Prostate gland (tissue), 2 donors: ENCODE measurements around the gene TTC22. TPM values are rescaled to one million over a fixed set of nuclear protein-coding genes. Genes with fewer than 3 reads are reported as not detected.

Experiments
- DNase-seq: peaks from one replicate; pipeline ENCODE4 v3.0.0-alpha.2; 2019; ENCODE audit warnings: low spot score
- H3K27ac ChIP-seq, 2 donors: fragments of 200-600 bp; sonication (generic); 2 replicates each; pipeline ENCODE4 v1.5.1; 2017 to 2019
- H3K27me3 ChIP-seq: fragments of 200-600 bp; sonication (generic); replicated peaks from 2 replicates; pipeline ENCODE4 v1.5.1; 2019; ENCODE audit not compliant: insufficient read depth
- H3K36me3 ChIP-seq, 2 donors: fragments of 200-600 bp; sonication (generic); 1 replicate in 1 of 2; 2 replicates in 1 of 2; pipeline versions ENCODE4 v1.5.1 to v1.8.1; 2017 to 2019
- H3K4me1 ChIP-seq: fragments of 200-600 bp; sonication (generic); replicated peaks from 2 replicates; pipeline ENCODE4 v1.5.1; 2019
- H3K4me3 ChIP-seq, 2 donors: fragments of 200-600 bp; sonication (generic); 2 replicates each; pipeline ENCODE4 v1.5.1; 2017 to 2019
- H3K9me3 ChIP-seq: fragments of 200-600 bp; sonication (generic); 2 replicates; pipeline ENCODE4 v1.5.1; 2017
- POLR2A ChIP-seq: fragments of 450-650 bp; IDR thresholded peaks from one replicate; pipeline ENCODE4 v1.6.1; 2016; ENCODE audit warnings: antibody characterized with exemption, mild to moderate bottlenecking
- POLR2AphosphoS5 ChIP-seq: sonication (generic); formaldehyde crosslinking; IDR thresholded peaks from one replicate; pipeline ENCODE4 v1.6.1; 2017; ENCODE audit warnings: antibody characterized with exemption
- WGBS: methylation state at CpG from one replicate; pipeline ENCODE4 v1.1.5; 2018; 5-methylcytosine and 5-hydroxymethylcytosine counted together
- intact Hi-C: fragments of 100-400 bp; cut with DNase I; formaldehyde crosslinking; loops from one replicate; pipeline ENCODE4 v1.14.2; 2022
- total RNA-seq, 2 donors: library from RNA; depleted of rRNA; stranded (reverse); fragments of >200 nt; gene quantifications; one replicate each; pipeline ENCODE4 v1.1.0, GENCODE V29; 2016
- TF ChIP-seq, protein P1 (sequence below), 4 experiments: fragments of 200-600 bp in 2 of 4; fragments of 450-650 bp in 2 of 4; sonication (generic) in 2 of 4; IDR thresholded peaks; 1 replicate in 3 of 4; 2 replicates in 1 of 4; pipeline ENCODE4 v1.5.1; 2016 to 2019; ENCODE audit warnings: antibody characterized with exemption in 4 of 4, mild to moderate bottlenecking in 2 of 4, moderate library complexity in 2 of 4

TTC22 gene
- total RNA-seq, 2 donors from 2014 or later, result 18.0 to 30.4 TPM

DNA sequence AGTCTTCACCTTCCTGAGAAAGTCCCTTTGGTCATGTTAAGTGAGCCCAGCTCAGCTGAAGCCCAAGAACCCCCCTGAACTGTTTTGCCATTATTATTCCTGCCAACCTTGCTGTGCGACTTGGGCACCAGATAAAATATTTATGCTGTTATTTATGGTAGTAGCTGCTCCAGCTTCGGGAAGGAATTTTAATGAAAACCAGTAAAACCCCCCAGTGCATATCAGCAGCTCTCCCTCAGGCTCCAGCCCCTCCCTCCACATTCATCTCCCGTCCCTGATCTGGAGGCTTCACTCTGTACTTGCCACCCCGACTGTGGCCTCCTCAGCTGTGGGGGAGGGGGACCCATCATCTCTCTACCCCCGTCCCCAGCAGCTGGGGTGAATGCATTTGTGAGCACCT, 12.7 kb downstream of the TTC22 start:
- Histone ChIP-seq H3K36me3 (no peaks in the 10 kb centered on the region), H3K9me3 (no peaks in the 10 kb centered on the region), H3K27ac (no peak overlapping the region), H3K4me1 (no peaks in the 10 kb centered on the region), H3K4me3 (no peak overlapping the region), H3K27me3 (no peaks in the 10 kb centered on the region)
- DNase-seq, result no peak
- TF ChIP-seq, protein P1, sequence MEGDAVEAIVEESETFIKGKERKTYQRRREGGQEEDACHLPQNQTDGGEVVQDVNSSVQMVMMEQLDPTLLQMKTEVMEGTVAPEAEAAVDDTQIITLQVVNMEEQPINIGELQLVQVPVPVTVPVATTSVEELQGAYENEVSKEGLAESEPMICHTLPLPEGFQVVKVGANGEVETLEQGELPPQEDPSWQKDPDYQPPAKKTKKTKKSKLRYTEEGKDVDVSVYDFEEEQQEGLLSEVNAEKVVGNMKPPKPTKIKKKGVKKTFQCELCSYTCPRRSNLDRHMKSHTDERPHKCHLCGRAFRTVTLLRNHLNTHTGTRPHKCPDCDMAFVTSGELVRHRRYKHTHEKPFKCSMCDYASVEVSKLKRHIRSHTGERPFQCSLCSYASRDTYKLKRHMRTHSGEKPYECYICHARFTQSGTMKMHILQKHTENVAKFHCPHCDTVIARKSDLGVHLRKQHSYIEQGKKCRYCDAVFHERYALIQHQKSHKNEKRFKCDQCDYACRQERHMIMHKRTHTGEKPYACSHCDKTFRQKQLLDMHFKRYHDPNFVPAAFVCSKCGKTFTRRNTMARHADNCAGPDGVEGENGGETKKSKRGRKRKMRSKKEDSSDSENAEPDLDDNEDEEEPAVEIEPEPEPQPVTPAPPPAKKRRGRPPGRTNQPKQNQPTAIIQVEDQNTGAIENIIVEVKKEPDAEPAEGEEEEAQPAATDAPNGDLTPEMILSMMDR (IDR thresholded peaks at IDR 0.05), result no peak
- TF ChIP-seq POLR2AphosphoS5 (no peak), POLR2A (no peak)
- 43% methylated on average over 5 of the region's 5 CpGs for WGBS
- intact Hi-C loops, result no loop called here

DNA sequence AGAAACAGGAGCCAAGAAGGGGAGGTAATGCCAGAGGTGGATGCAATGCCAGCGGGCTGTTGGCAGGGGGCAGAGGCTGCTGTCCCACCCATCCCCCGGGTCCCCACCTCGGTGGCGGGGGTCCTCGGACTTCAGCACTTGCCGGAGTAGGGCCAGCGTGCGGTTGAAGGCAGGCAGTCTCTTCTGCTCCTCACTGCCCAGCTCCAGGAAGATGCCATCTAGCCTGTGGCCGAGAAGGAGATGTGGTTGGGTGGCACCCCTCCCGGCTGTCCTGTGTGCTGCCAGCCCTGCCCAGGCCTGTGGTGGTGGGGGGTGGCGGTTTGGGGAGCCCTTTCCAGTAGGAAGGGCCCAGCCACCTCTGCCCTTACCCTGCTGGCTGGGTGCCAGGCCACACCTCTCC, 13.5 kb downstream of the TTC22 start:
- TF ChIP-seq POLR2AphosphoS5 (no peak), POLR2A (no peak)
- TF ChIP-seq, protein P1 (IDR thresholded peaks at IDR 0.05), result no peak

DNA sequence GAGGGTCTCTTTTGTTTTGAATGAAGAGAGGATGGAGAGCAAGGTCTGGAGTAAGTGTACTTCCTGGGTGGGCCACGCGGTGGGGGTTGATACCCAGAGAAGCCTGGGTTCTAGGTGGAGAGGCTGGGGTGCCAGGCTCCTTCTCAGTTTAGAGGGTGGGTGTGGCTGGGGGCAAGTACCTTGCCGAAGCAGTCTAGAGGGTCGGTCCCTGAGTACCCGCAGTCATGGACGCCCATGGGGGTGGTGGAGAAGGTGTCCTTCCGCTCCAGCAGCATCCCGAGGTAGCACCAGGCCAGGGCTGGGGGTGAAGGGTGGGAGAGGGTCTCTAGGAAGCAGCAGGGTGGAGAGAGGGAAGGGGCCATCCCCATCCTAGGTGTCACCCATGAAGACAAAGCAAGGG, 14.3 kb downstream of the TTC22 start:
- no peaks in the 10 kb centered on the region for H3K27me3 ChIP-seq
- no peak for DNase-seq
- no peaks in the 10 kb centered on the region for H3K4me1 ChIP-seq
- H3K27ac ChIP-seq, result no peak overlapping the region
- no peaks in the 10 kb centered on the region for H3K36me3 ChIP-seq
- H3K4me3 ChIP-seq, result no peak overlapping the region
- intact Hi-C loops, result no loop called here
- no peaks in the 10 kb centered on the region for H3K9me3 ChIP-seq
- TF ChIP-seq, protein P1 (IDR thresholded peaks at IDR 0.05), result no peak
- TF ChIP-seq POLR2AphosphoS5 (no peak), POLR2A (no peak)
- WGBS, result 92% methylated on average over 8 of the region's 8 CpGs

More for the DNA sequence above, 13.5 kb downstream of the TTC22 start:
- no peak overlapping the region for H3K4me3 ChIP-seq
- no peak for DNase-seq
- H3K4me1 ChIP-seq, result no peaks in the 10 kb centered on the region
- 85% methylated on average over 11 of the region's 11 CpGs for WGBS
- H3K36me3 ChIP-seq, result no peaks in the 10 kb centered on the region
- intact Hi-C loops, result no loop called here
- no peak overlapping the region for H3K27ac ChIP-seq
- H3K27me3 ChIP-seq, result no peaks in the 10 kb centered on the region
- no peaks in the 10 kb centered on the region for H3K9me3 ChIP-seq

DNA sequence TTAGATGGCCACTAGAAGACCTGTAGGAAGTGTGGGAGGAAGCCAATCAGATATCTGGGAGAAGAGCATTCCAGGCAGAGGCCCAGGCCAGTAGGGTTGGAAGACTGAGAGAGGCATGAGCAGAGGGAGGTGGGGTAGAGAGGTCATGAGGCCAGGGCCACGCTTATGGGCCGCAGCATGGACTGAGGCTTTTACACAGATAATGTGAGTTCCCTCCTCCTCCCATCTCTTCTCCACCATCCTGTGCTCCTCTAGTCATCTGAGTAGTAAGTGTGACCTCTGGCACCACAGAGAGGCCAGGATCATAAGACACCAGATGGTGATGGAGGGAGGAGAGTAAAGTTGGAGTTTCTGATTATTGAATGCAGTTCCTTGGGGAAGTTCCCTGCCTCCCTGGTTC, 17.1 kb downstream of the TTC22 start:
- no peak for DNase-seq
- WGBS, result 81% methylated on average over 2 of the region's 2 CpGs

DNA sequence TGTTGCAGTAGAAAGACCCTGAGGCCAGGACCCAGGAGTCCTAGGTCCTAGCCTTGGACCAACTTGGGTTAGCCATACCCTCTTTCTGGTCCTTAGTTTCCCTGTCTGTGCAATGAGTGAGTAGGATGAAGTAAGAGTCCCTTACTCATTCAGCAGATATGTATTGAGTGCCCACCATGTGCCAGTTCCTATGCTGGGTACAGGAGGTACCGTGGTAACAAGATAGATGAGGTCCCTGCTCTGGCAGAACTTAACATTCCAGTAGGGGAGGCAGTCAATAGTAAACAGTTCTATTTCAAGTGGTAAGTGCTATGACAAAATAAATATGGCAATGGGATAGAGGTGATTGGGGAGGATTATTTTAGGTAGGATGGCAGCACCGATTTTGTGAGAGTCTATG, 18.5 kb downstream of the TTC22 start:
- no peak overlapping the region for H3K27ac ChIP-seq
- no peak for DNase-seq
- H3K36me3 ChIP-seq, result no peaks in the 10 kb centered on the region
- H3K4me3 ChIP-seq, result no peak overlapping the region
- no peaks in the 10 kb centered on the region for H3K9me3 ChIP-seq
- H3K4me1 ChIP-seq, result no peaks in the 10 kb centered on the region
- TF ChIP-seq, protein P1 (IDR thresholded peaks at IDR 0.05), result no peak
- TF ChIP-seq POLR2AphosphoS5 (no peak), POLR2A (no peak)
- no peaks in the 10 kb centered on the region for H3K27me3 ChIP-seq
- WGBS, result 64% methylated on average over 2 of the region's 2 CpGs
- intact Hi-C loops, result no loop called here

More for the DNA sequence above, 17.1 kb downstream of the TTC22 start:
- TF ChIP-seq POLR2AphosphoS5, result no peak
- TF ChIP-seq, protein P1 (IDR thresholded peaks at IDR 0.05), result no peak
- no peak for TF ChIP-seq POLR2A
- H3K4me3 ChIP-seq, result no peak overlapping the region
- H3K4me1 ChIP-seq, result no peaks in the 10 kb centered on the region
- intact Hi-C loops, result no loop called here
- H3K36me3 ChIP-seq, result no peaks in the 10 kb centered on the region
- H3K27ac ChIP-seq, result no peak overlapping the region
- H3K9me3 ChIP-seq, result no peaks in the 10 kb centered on the region
- H3K27me3 ChIP-seq, result no peaks in the 10 kb centered on the region
